Measurements from ENCODE around the gene PLSCR4.

Gene PLSCR4

GRCh38 chr3:146160964-146161662 lies 89.8 kb downstream of the PLSCR4 start, which contains the start of gene PLOD2 (continued):
- TF ChIP-seq IKZF3 (tag by site-specific recombination; IDR thresholded peaks at IDR 0.05) (peak; percentile 63), ZNF600 (tag by site-specific recombination; IDR thresholded peaks at IDR 0.05) (peak; percentile 36; the same call in 1 of the 2 replicates), GFI1B (tag by site-specific recombination; IDR thresholded peaks at IDR 0.05) (0 out of 2 replicates have a peak, but pooled peaks have one; percentile 33), ZNF394 (tag by site-specific recombination; IDR thresholded peaks at IDR 0.05; ENCODE audit: borderline replicate concordance) (peak; percentile 35; the same call in 1 of the 2 replicates), ZBTB8A (tag by site-specific recombination; IDR thresholded peaks at IDR 0.05) (peak; percentile 64; the same call in 1 of the 2 replicates), ZBTB26 (tag by site-specific recombination; optimal IDR thresholded peaks at IDR 0.05) (peak; percentile 34), ZFHX2 (tag by site-specific recombination; conservative IDR thresholded peaks at IDR 0.05) (peak; percentile 11; the same call in 1 of the 2 replicates), ZIC2 (tag by site-specific recombination; IDR thresholded peaks at IDR 0.05) (peak; percentile 69), ZNF350 (tag by site-specific recombination; IDR thresholded peaks at IDR 0.05) (no peak), ZNF660 (tag by site-specific recombination; IDR thresholded peaks at IDR 0.05) (peak; percentile 41; the same call in 1 of the 2 replicates), GLIS1 (tag by site-specific recombination; IDR thresholded peaks at IDR 0.05) (peak; percentile 39), PBX3 (CRISPR knock-in tag; IDR thresholded peaks at IDR 0.05) (peak; percentile 34; the same call in 1 of the 2 replicates), ZNF623 (tag by site-specific recombination; IDR thresholded peaks at IDR 0.05) (no peak), KLF10 (tag by site-specific recombination; IDR thresholded peaks at IDR 0.05) (0 out of 2 replicates have a peak, but pooled peaks have one; percentile 17), ZFP69B (tag by site-specific recombination; IDR thresholded peaks at IDR 0.05) (0 out of 2 replicates have a peak, but pooled peaks have one; percentile 26), ZBTB11 (tag by site-specific recombination; conservative IDR thresholded peaks at IDR 0.05; ENCODE audit: low read depth) (0 out of 2 replicates have a peak, but pooled peaks have one; percentile 12), ZBTB44 (tag by site-specific recombination; IDR thresholded peaks at IDR 0.05) (no peak), ZNF302 (tag by site-specific recombination; IDR thresholded peaks at IDR 0.05; ENCODE audit: low read depth) (no peak), PRDM10 (tag by site-specific recombination; IDR thresholded peaks at IDR 0.05) (peak; percentile 89), ZNF530 (tag by site-specific recombination; IDR thresholded peaks at IDR 0.05; ENCODE audit: low read depth) (no peak), ZNF596 (tag by site-specific recombination; IDR thresholded peaks at IDR 0.05) (0 out of 2 replicates have a peak, but pooled peaks have one; percentile 34)
